ENCODE measurements around the gene RPTOR. TPM values are rescaled to one million over a fixed set of nuclear protein-coding genes. Genes with fewer than 3 reads are reported as not detected.

The RPTOR gene
- total RNA-seq, 1 donor from 2014 or later = 32.0 TPM

DNA sequence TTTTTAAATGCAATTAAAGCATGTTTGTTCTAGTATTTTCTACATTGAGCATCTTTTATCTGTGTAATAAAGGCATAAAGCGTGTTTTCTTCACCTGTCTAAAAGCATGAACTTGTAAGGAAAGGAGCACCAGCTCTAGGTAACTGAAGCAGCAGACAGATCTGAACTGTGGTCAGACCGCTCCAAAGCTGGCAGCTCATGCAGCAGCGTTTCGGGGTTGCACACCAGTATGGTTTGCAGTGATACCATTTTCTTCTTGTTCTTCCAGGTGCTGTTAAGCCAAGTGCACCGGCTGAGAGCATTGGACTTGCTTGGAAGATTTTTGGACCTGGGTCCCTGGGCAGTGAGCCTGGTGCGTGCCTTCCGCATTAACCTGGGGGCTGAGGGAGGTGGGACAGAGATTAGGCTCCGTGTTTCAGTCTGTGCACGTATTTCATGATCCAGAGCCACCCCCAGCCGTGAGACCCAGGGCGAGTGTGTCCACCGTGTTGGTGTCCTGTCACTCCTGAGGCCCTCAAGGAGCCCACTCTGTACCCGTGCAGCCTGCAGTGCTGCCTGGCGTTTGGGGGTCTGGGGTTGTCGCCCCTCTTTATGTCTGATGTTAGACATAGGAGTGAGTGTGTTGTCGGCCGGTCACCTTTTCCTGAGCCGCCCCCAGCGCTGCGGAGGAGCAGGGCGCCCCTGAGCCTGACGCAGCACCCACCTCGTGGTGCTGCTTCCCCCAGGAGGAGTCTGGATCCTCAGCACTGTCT is 310.7 kb downstream of the RPTOR start:
- Mint-ChIP-seq H3K9me3 (ENCODE audit: unreplicated experiment) (no peaks in the 10 kb centered on the region), H3K36me3 (ENCODE audit: low read depth, unreplicated experiment) (peaks cover 11% of the 10 kb centered on the region), H3K4me1 (ENCODE audit: low read depth, unreplicated experiment) (peaks cover 25% of the 10 kb centered on the region), H3K4me3 (ENCODE audit: unreplicated experiment) (peak overlapping the region; percentile 16), H3K27ac (ENCODE audit: unreplicated experiment) (peak overlapping the region; percentile 98), H3K27me3 (ENCODE audit: low read depth, unreplicated experiment) (peaks cover 1% of the 10 kb centered on the region)
- Histone ChIP-seq H3K79me2 (ENCODE audit: insufficient read depth, low read length) (no peaks in the 10 kb centered on the region), H3K4me1 (ENCODE audit: insufficient read depth, low read length) (peaks cover 37% of the 10 kb centered on the region), H3K4me2 (ENCODE audit: low read length) (peak overlapping the region; percentile 73), H3K27me3 (ENCODE audit: insufficient read depth, low read length) (no peaks in the 10 kb centered on the region), H2AFZ (ENCODE audit: low read depth, low read length) (no peak overlapping the region), H3K9me3 (ENCODE audit: insufficient read depth, low read depth, low read length) (no peaks in the 10 kb centered on the region), H3K9ac (ENCODE audit: low read length) (peak overlapping the region; percentile 87), H3K27ac (ENCODE audit: low read depth, low read length) (peak overlapping the region; percentile 100), H3K4me3 (ENCODE audit: insufficient read depth, low read depth, low read length) (no peak overlapping the region), H4K20me1 (ENCODE audit: insufficient read depth, low read length) (no peaks in the 10 kb centered on the region), H3K36me3 (ENCODE audit: insufficient read depth, low read length) (no peaks in the 10 kb centered on the region)
- DNase-seq (ENCODE audit: low read depth) = no peak
- TF ChIP-seq EZH2 (IDR thresholded peaks at IDR 0.05; ENCODE audit: insufficient read depth, low read length) = no peak
- TF ChIP-seq, protein P1, sequence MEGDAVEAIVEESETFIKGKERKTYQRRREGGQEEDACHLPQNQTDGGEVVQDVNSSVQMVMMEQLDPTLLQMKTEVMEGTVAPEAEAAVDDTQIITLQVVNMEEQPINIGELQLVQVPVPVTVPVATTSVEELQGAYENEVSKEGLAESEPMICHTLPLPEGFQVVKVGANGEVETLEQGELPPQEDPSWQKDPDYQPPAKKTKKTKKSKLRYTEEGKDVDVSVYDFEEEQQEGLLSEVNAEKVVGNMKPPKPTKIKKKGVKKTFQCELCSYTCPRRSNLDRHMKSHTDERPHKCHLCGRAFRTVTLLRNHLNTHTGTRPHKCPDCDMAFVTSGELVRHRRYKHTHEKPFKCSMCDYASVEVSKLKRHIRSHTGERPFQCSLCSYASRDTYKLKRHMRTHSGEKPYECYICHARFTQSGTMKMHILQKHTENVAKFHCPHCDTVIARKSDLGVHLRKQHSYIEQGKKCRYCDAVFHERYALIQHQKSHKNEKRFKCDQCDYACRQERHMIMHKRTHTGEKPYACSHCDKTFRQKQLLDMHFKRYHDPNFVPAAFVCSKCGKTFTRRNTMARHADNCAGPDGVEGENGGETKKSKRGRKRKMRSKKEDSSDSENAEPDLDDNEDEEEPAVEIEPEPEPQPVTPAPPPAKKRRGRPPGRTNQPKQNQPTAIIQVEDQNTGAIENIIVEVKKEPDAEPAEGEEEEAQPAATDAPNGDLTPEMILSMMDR (IDR thresholded peaks at IDR 0.05; ENCODE audit: insufficient read depth, low read depth, low read length) = no peak
- FAIRE-seq = no peak

DNA sequence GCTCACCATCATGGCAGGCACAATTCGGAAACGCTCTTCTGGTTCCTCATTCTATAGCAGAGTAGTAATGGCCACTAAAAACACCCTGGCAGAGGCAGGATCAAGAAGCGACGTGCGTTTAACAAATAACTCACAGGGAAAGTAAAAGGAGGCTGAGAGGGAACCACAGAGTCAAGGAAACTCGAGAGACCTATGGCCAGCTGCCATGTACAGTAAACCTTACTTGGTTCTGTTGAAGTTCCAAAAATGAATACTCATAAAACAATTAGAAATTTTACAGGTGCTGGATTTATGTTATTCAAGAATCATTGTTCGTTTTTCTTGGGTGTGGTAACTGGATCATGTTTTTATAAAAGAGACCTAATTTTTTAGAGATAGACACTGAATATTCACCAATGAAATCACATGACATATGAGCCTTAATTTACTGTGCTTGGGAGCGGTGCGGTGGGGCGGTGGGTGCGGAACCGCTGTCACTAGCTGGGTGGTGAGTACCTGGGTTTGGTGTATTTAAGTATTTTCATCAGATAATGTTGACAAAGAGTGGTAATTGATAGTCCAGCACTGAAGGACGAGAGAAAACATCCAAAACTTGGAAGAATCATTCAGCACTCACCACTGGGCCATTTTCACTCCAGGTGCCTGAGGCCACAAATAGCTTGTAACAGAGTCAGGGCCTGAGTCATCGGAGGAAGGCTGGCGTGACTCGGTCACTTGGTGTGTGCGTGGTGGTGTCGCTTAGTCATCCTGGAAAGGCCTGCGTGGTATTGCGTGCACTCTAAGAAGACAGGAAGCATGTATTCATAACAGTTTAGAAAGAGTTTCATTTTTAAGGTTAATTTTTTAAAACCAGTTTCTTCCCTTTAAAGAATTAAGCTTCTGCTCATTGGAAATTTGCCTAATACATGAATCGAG is 311.6 kb downstream of the RPTOR start:
- Mint-ChIP-seq H3K36me3 (ENCODE audit: low read depth, unreplicated experiment) (peaks cover 13% of the 10 kb centered on the region), H3K27me3 (ENCODE audit: low read depth, unreplicated experiment) (peaks cover 1% of the 10 kb centered on the region), H3K4me3 (ENCODE audit: unreplicated experiment) (peak overlapping the region; percentile 51), H3K9me3 (ENCODE audit: unreplicated experiment) (no peaks in the 10 kb centered on the region), H3K4me1 (ENCODE audit: low read depth, unreplicated experiment) (peaks cover 25% of the 10 kb centered on the region), H3K27ac (ENCODE audit: unreplicated experiment) (peak overlapping the region; percentile 98)
- peak overlapping the region; percentile 100 for H3K27ac ChIP-seq (ENCODE audit: low read depth, low read length)
- no peaks in the 10 kb centered on the region for H4K20me1 ChIP-seq (ENCODE audit: insufficient read depth, low read length)
- H3K36me3 ChIP-seq (ENCODE audit: insufficient read depth, low read length) = no peaks in the 10 kb centered on the region
- H3K4me3 ChIP-seq (ENCODE audit: insufficient read depth, low read depth, low read length) = no peak overlapping the region
- no peaks in the 10 kb centered on the region for H3K27me3 ChIP-seq (ENCODE audit: insufficient read depth, low read length)
- peak overlapping the region; percentile 87 for H3K9ac ChIP-seq (ENCODE audit: low read length)
- H3K4me1 ChIP-seq (ENCODE audit: insufficient read depth, low read length) = peaks cover 37% of the 10 kb centered on the region
- TF ChIP-seq, protein P1 (IDR thresholded peaks at IDR 0.05; ENCODE audit: insufficient read depth, low read depth, low read length) = no peak
- no peak for TF ChIP-seq EZH2 (IDR thresholded peaks at IDR 0.05; ENCODE audit: insufficient read depth, low read length)
- DNase-seq (ENCODE audit: low read depth) = peak; percentile 99
- FAIRE-seq = peak; percentile 93
- peak overlapping the region; percentile 73 for H3K4me2 ChIP-seq (ENCODE audit: low read length)
- H3K9me3 ChIP-seq (ENCODE audit: insufficient read depth, low read depth, low read length) = no peaks in the 10 kb centered on the region
- no peaks in the 10 kb centered on the region for H3K79me2 ChIP-seq (ENCODE audit: insufficient read depth, low read length)
- no peak overlapping the region for H2AFZ ChIP-seq (ENCODE audit: low read depth, low read length)
